ENCODE measurements around the gene IGF1R.

IGF1R gene

GRCh38 chr15:98744506-98744905 lies 96.2 kb downstream of the IGF1R start:
- Histone ChIP-seq H3K9ac (ENCODE audit: low read length) (no peak overlapping the region), H3K9me3 (ENCODE audit: control insufficient read depth, low read depth, low read length) (no peaks in the 10 kb centered on the region), H3K27ac (ENCODE audit: low read length) (no peak overlapping the region), H3K36me3 (ENCODE audit: control insufficient read depth, low read depth, low read length) (no peaks in the 10 kb centered on the region), H3K4me3 (ENCODE audit: low read length) (no peak overlapping the region), H3K4me1 (ENCODE audit: control insufficient read depth, low read depth, low read length) (peaks cover 4% of the 10 kb centered on the region), H3K27me3 (ENCODE audit: control insufficient read depth, insufficient read depth, low read length) (no peaks in the 10 kb centered on the region)

GRCh38 chr15:98745179-98745578 lies 96.8 kb downstream of the IGF1R start:
- H3K36me3 ChIP-seq (ENCODE audit: control insufficient read depth, low read depth, low read length): no peaks in the 10 kb centered on the region
- H3K9me3 ChIP-seq (ENCODE audit: control insufficient read depth, low read depth, low read length): no peaks in the 10 kb centered on the region
- H3K9ac ChIP-seq (ENCODE audit: low read length): no peak overlapping the region
- no peaks in the 10 kb centered on the region for H3K27me3 ChIP-seq (ENCODE audit: control insufficient read depth, insufficient read depth, low read length)
- no peak overlapping the region for H3K27ac ChIP-seq (ENCODE audit: low read length)
- no peak overlapping the region for H3K4me3 ChIP-seq (ENCODE audit: low read length)
- H3K4me1 ChIP-seq (ENCODE audit: control insufficient read depth, low read depth, low read length): peaks cover 4% of the 10 kb centered on the region

GRCh38 chr15:98745650-98746374 lies 97.5 kb downstream of the IGF1R start:
- H3K4me3 ChIP-seq (ENCODE audit: low read length): no peak overlapping the region
- H3K4me1 ChIP-seq (ENCODE audit: control insufficient read depth, low read depth, low read length): peaks cover 4% of the 10 kb centered on the region
- no peak overlapping the region for H3K27ac ChIP-seq (ENCODE audit: low read length)
- no peak overlapping the region for H3K9ac ChIP-seq (ENCODE audit: low read length)
- no peaks in the 10 kb centered on the region for H3K9me3 ChIP-seq (ENCODE audit: control insufficient read depth, low read depth, low read length)
- H3K36me3 ChIP-seq (ENCODE audit: control insufficient read depth, low read depth, low read length): no peaks in the 10 kb centered on the region
- H3K27me3 ChIP-seq (ENCODE audit: control insufficient read depth, insufficient read depth, low read length): no peaks in the 10 kb centered on the region

DNA sequence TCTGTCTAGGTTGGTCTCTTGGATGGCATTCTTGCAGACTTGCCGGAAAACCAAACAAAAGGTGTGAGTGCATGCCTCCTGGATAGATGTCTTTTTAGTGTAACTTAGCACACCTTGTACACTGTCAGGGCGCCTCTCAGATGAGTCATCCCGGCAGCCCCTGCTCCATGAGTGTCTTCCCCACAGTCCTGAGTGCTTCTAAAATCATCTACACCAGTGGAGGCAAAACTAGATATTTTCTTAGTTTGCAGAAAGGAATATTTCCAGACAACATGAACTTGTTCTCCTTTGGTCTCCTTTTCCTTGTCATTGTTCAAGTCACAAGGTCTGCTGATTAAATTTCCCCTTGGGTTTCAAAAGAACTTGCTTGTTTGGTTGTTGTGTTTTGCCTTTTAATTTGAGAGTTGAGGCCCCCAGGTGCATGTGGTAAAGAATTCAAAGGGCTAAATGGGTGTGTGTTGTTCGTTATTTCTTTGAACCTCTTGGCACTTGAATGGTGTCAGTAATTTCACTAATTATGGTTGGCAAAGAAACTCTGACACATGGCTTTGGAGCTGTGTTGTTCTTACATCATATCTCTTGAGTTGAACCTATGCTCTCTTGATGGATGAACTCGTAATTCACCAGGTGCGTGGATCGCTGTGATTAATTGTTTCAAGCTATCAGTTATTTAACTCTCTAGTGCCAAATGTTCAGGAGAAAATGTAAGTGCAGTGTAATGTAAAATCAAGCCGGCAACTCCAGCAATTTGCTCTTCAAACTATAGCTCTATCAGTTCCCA lies 98.2 kb downstream of the IGF1R start:
- H3K4me3 ChIP-seq (ENCODE audit: low read length): no peak overlapping the region
- H3K36me3 ChIP-seq (ENCODE audit: control insufficient read depth, low read depth, low read length): no peaks in the 10 kb centered on the region
- no peak overlapping the region for H3K9ac ChIP-seq (ENCODE audit: low read length)
- no peak overlapping the region for H3K27ac ChIP-seq (ENCODE audit: low read length)
- H3K4me1 ChIP-seq (ENCODE audit: control insufficient read depth, low read depth, low read length): peaks cover 4% of the 10 kb centered on the region
- no peaks in the 10 kb centered on the region for H3K27me3 ChIP-seq (ENCODE audit: control insufficient read depth, insufficient read depth, low read length)
- H3K9me3 ChIP-seq (ENCODE audit: control insufficient read depth, low read depth, low read length): no peaks in the 10 kb centered on the region

- H3K4me3 ChIP-seq (ENCODE audit: low read length): no peak overlapping the region
- no peaks in the 10 kb centered on the region for H3K9me3 ChIP-seq (ENCODE audit: control insufficient read depth, low read depth, low read length)
- no peak overlapping the region for H3K9ac ChIP-seq (ENCODE audit: low read length)
- no peaks in the 10 kb centered on the region for H3K27me3 ChIP-seq (ENCODE audit: control insufficient read depth, insufficient read depth, low read length)
- peaks cover 14% of the 10 kb centered on the region for H3K4me1 ChIP-seq (ENCODE audit: control insufficient read depth, low read depth, low read length)
- no peaks in the 10 kb centered on the region for H3K36me3 ChIP-seq (ENCODE audit: control insufficient read depth, low read depth, low read length)
- no peak overlapping the region for H3K27ac ChIP-seq (ENCODE audit: low read length)
Observed at GRCh38 chr15:98751767-98752166, 103.4 kb downstream of the IGF1R start.

GRCh38 chr15:98753726-98754656 lies 105.7 kb downstream of the IGF1R start:
- peak overlapping the region; percentile 30 for H3K4me3 ChIP-seq (ENCODE audit: low read length)
- H3K27me3 ChIP-seq (ENCODE audit: control insufficient read depth, insufficient read depth, low read length): no peaks in the 10 kb centered on the region
- peak overlapping the region; percentile 70 for H3K27ac ChIP-seq (ENCODE audit: low read length)
- peak overlapping the region; percentile 48 for H3K9ac ChIP-seq (ENCODE audit: low read length)
- no peaks in the 10 kb centered on the region for H3K36me3 ChIP-seq (ENCODE audit: control insufficient read depth, low read depth, low read length)
- peaks cover 18% of the 10 kb centered on the region for H3K4me1 ChIP-seq (ENCODE audit: control insufficient read depth, low read depth, low read length)
- no peaks in the 10 kb centered on the region for H3K9me3 ChIP-seq (ENCODE audit: control insufficient read depth, low read depth, low read length)

GRCh38 chr15:98754657-98755022 lies 106.3 kb downstream of the IGF1R start:
- Histone ChIP-seq H3K36me3 (ENCODE audit: control insufficient read depth, low read depth, low read length) (no peaks in the 10 kb centered on the region), H3K4me1 (ENCODE audit: control insufficient read depth, low read depth, low read length) (peaks cover 18% of the 10 kb centered on the region), H3K9me3 (ENCODE audit: control insufficient read depth, low read depth, low read length) (no peaks in the 10 kb centered on the region), H3K4me3 (ENCODE audit: low read length) (peak overlapping the region; percentile 30), H3K27ac (ENCODE audit: low read length) (peak overlapping the region; percentile 70), H3K9ac (ENCODE audit: low read length) (peak overlapping the region; percentile 29), H3K27me3 (ENCODE audit: control insufficient read depth, insufficient read depth, low read length) (no peaks in the 10 kb centered on the region)

GRCh38 chr15:98755138-98755537 lies 106.8 kb downstream of the IGF1R start:
- Histone ChIP-seq H3K27ac (ENCODE audit: low read length) (no peak overlapping the region), H3K4me1 (ENCODE audit: control insufficient read depth, low read depth, low read length) (peaks cover 18% of the 10 kb centered on the region), H3K27me3 (ENCODE audit: control insufficient read depth, insufficient read depth, low read length) (no peaks in the 10 kb centered on the region), H3K4me3 (ENCODE audit: low read length) (no peak overlapping the region), H3K9me3 (ENCODE audit: control insufficient read depth, low read depth, low read length) (no peaks in the 10 kb centered on the region), H3K9ac (ENCODE audit: low read length) (no peak overlapping the region), H3K36me3 (ENCODE audit: control insufficient read depth, low read depth, low read length) (no peaks in the 10 kb centered on the region)

DNA sequence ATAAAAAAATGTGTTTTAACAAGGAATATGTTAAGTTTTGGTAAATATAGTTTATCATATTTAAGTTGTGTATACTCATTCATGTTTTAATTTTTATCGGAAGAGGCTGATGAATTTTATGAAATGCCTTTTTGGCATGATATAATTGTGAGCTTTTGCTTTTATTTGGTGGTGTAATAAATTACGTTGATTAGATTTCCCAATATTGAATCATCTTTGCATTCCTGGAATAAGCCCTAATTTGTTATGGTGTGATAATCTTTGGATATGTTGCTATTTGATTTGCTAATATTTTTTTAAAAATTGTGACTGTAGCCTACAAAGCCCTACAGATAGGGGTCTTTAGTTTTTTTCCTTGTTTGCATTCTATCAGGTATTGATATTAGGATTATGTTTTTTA lies 107.4 kb downstream of the IGF1R start:
- Histone ChIP-seq H3K9me3 (ENCODE audit: control insufficient read depth, low read depth, low read length) (no peaks in the 10 kb centered on the region), H3K4me1 (ENCODE audit: control insufficient read depth, low read depth, low read length) (peaks cover 18% of the 10 kb centered on the region), H3K36me3 (ENCODE audit: control insufficient read depth, low read depth, low read length) (no peaks in the 10 kb centered on the region), H3K27ac (ENCODE audit: low read length) (no peak overlapping the region), H3K27me3 (ENCODE audit: control insufficient read depth, insufficient read depth, low read length) (no peaks in the 10 kb centered on the region), H3K9ac (ENCODE audit: low read length) (no peak overlapping the region), H3K4me3 (ENCODE audit: low read length) (no peak overlapping the region)

- no peaks in the 10 kb centered on the region for H3K36me3 ChIP-seq (ENCODE audit: control insufficient read depth, low read depth, low read length)
- H3K27ac ChIP-seq (ENCODE audit: low read length): no peak overlapping the region
- H3K9ac ChIP-seq (ENCODE audit: low read length): no peak overlapping the region
- H3K27me3 ChIP-seq (ENCODE audit: control insufficient read depth, insufficient read depth, low read length): no peaks in the 10 kb centered on the region
- no peak overlapping the region for H3K4me3 ChIP-seq (ENCODE audit: low read length)
- no peaks in the 10 kb centered on the region for H3K9me3 ChIP-seq (ENCODE audit: control insufficient read depth, low read depth, low read length)
- H3K4me1 ChIP-seq (ENCODE audit: control insufficient read depth, low read depth, low read length): peaks cover 20% of the 10 kb centered on the region
Observed at GRCh38 chr15:98758224-98758623, 109.9 kb downstream of the IGF1R start.

DNA sequence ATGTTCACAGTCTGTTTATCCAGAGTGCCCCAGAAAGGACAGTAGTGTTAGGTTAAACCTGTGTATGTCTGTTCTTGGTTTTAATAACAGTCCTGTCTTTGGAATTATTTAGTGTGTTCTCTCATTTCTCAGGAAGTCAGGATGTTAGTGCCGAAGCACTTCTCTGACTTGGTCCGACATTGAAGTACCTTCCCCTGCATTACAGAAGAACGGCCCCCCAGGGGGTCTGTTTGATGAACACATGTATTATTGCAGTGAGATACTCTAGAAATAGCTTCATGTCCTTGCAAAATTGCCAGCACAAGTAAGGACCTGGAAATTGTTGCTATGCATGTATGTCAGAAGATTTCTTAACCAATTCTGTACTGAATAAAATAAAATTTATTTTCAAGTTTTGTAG lies 110.9 kb downstream of the IGF1R start:
- Histone ChIP-seq H3K9ac (ENCODE audit: low read length) (no peak overlapping the region), H3K4me1 (ENCODE audit: control insufficient read depth, low read depth, low read length) (peaks cover 22% of the 10 kb centered on the region)

More for the DNA sequence above, 110.9 kb downstream of the IGF1R start:
- no peaks in the 10 kb centered on the region for H3K27me3 ChIP-seq (ENCODE audit: control insufficient read depth, insufficient read depth, low read length)
- H3K27ac ChIP-seq (ENCODE audit: low read length): no peak overlapping the region
- no peaks in the 10 kb centered on the region for H3K9me3 ChIP-seq (ENCODE audit: control insufficient read depth, low read depth, low read length)
- no peaks in the 10 kb centered on the region for H3K36me3 ChIP-seq (ENCODE audit: control insufficient read depth, low read depth, low read length)
- H3K4me3 ChIP-seq (ENCODE audit: low read length): no peak overlapping the region

Measured in iPS-18a (cell line).